Measurements from ENCODE around the gene SELENOF.

DNA sequence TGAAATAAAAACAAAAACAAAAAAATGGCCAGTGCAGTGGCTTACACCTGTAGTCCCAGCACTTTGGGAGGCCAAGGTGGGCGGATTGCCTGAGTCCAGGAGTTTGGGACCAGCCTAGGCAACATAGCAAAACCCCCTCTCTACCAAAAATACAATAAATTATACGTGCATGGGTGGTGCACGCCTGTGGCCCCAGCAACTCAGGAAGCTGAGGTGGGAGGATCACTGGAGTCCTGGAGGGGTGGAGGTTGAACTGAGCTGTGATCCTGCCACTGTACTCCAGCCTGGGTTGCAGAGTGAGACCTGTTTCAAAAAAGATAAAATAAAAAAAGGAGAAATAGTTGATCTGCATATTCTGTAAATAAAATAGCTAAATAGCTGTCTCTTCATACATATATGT lies 41.8 kb upstream of the SELENOF start:
- TF ChIP-seq, protein P1, sequence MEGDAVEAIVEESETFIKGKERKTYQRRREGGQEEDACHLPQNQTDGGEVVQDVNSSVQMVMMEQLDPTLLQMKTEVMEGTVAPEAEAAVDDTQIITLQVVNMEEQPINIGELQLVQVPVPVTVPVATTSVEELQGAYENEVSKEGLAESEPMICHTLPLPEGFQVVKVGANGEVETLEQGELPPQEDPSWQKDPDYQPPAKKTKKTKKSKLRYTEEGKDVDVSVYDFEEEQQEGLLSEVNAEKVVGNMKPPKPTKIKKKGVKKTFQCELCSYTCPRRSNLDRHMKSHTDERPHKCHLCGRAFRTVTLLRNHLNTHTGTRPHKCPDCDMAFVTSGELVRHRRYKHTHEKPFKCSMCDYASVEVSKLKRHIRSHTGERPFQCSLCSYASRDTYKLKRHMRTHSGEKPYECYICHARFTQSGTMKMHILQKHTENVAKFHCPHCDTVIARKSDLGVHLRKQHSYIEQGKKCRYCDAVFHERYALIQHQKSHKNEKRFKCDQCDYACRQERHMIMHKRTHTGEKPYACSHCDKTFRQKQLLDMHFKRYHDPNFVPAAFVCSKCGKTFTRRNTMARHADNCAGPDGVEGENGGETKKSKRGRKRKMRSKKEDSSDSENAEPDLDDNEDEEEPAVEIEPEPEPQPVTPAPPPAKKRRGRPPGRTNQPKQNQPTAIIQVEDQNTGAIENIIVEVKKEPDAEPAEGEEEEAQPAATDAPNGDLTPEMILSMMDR (IDR thresholded peaks at IDR 0.05): no peak
- no peak for TF ChIP-seq POLR2A (IDR thresholded peaks at IDR 0.05)
